NCI-H2196 treated with DMSO at 0.1 percent for 48 hours (cell line): ENCODE data around the gene NOC4L.
"Not testable (repeated sequence)": the region's sequence is repeated elsewhere in the genome, so short reads cannot be mapped to it uniquely, and the experiment has no call there.

Source experiments
- DNase-seq: peaks from one replicate; lab custom pipeline; 2025; ENCODE audit not compliant: unreplicated experiment; lab: John Stamatoyannopoulos, UW

The NOC4L gene

DNA sequence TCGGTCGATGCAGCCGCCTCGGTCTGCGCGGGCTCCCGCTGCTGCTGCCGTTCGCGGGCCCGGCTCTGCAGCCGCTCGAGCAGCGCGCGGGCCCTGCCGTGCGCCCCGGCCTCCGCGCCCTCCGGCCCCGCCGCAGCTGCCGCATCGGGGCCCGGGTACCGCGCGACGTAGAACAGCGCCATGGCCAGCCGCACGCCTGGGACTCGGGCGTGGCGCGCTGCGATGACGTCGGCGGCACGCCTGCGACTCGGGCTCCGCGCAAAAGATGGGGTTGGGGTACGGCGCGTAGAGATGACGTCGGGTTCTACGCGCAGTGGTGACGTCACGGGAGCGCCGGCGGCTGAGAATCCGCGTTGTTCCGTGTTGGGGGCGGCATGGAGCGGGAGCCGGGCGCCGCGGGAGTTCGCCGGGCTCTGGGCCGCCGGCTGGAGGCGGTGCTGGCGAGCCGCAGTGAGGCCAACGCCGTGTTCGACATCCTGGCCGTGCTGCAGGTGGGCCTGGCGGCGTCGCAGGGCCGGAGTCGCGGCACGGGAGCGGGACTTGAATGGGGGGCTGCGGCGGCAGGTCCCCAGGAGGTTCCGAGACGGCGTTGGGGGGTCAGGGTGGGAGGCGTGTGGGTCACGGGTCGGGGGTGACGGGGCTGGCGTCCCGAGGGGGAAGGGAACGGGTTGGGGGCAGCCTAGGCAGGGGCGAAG, at the start of gene NOC4L, which contains the start of gene DDX51:
TSS of gene NOC4L (plus strand) at position 343 of the 695 bp plus-strand sequence. CDS start at position 375, 32 bp downstream.
TSS of gene DDX51 (minus strand) at position 205 of the 695 bp plus-strand sequence. CDS start at position 182, 23 bp downstream.
- DNase-seq: peak; percentile 72

DNA sequence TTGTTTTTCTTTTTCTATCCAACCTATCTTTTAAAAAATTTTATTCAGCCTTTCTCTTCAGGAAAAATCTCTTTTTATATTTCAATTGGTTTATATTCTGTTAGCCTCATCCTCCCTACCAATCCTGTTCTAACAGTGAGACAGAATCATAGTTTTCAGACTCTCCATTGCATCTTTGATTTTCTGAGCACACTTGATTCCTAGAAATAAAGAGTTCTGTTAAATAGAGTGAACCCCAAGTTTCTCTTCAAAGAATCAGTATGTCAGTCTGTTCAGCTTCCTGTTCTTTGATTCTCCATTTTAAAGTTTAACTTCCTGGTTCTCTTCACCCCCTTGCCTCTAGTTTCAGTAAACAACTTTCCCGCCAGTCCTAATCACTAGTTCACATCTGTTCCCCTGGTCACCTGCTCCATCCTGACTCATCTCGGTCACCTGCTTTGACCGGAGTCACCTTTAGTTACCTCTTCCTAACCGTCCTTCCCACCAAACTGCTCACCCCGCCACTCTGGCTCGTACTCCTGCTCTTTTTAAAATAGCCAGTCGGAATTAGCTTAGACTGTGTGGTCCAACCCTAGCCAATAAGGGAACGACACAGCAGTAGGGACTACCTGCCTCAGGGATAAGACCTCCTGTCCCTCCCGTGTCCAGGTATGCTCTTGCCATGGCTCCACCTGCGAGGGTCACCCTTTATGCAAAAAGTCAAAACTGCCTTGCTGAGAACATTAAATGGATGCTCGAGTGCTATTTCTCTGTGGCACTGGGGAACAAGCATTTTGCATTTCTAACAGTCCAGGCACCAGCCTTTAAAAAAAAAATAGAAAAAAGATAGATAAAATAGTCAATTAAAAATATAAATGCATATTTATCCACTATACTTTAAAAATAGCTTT, 48.5 kb upstream of the NOC4L start:
- DNase-seq: no peak

DNA sequence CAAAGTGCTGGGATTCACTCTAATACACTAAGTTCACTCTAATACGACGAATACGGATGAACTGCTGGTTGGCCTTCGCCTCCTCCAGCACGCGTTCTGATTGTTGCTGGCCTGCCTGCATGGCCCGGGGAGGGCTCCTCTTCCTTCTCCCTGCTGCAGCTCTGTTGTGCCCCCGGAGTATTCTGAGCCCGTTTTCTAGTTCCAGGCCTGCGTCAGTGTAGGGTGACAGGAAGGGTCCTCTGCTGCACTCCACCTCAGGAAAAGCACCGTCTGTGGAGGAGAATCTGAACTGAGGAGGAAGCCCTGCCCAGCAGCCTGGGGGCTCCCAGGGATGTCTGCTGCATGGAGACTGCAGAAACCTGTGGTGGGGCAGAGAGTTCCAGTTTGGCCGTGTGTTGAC, 44.5 kb upstream of the NOC4L start:
- DNase-seq: no peak

DNA sequence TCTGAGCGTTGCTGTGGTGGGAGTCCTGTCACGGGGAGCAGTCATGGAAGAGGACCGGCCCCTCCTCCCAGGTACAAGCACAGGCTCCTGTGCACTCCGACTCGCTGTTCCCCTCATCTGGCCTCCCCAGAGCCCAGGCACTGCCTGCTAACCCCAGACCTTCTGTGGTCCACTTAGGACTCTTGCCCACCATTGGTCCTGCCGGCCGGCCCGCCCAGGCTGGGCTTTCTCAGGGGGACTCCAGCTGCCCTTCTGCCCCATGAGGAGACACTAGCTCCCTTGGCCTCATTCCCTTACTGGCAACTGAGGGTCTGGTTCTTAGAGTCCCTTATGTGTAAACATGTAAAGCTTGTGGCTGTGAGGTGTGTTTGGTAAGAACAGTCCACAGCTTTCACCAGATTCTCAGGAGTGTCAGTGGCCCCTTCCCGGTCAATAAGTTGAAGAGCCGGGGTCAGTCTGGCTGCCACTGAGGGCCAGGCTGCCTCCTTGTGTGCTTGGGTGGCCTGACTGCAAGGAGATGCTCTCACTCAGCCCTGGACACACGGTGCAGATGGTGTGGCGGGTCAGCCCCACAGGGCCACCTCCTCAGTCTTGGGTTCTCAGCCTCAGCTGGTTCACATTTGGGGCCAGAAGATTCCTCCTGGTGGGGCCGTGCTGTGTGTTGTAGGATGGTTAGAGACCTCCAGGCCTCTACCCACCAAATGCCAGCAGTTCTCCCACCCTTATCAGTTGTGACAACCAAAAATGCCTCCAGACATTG, 43.8 kb upstream of the NOC4L start:
- no peak for DNase-seq

DNA sequence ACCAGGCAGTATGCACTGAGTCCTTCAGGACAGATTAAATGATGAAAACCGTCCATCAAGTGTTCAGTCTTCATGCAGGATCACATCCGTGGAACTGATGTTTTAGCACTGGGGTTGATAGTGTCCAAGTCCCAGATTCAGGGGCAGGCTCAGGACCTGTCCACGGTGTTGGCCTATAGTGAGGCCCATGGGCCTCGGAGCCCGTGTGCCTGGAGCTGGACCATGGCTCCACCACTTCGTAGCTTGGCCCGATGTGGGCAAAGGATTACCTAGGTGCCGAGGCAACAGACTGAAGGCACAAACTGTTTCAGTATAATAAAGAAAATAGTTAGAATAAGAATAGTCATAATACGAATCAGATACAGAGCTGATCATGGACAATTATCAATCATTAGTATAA, 42.0 kb upstream of the NOC4L start:
- no peak for DNase-seq

DNA sequence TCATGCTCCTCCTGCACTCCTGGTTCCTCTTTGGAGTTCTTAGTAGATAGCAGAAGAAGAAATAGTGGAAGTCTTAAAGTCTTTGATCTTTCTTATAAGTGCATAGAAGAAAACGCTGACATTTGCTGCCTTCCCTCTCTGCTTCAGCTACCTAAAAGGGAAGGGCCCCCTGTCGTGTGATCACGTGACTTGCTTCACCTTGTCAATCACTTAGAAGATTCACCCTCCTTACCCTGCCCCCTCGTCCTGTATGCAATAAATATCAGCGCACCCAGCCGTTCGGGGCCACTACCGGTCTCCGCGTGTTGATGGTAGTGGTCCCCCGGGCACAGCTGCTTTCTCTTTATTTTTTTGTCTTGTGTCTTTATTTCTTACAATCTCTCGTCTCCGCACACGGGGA, 41.2 kb upstream of the NOC4L start:
- DNase-seq: not testable (repeated sequence)

DNA sequence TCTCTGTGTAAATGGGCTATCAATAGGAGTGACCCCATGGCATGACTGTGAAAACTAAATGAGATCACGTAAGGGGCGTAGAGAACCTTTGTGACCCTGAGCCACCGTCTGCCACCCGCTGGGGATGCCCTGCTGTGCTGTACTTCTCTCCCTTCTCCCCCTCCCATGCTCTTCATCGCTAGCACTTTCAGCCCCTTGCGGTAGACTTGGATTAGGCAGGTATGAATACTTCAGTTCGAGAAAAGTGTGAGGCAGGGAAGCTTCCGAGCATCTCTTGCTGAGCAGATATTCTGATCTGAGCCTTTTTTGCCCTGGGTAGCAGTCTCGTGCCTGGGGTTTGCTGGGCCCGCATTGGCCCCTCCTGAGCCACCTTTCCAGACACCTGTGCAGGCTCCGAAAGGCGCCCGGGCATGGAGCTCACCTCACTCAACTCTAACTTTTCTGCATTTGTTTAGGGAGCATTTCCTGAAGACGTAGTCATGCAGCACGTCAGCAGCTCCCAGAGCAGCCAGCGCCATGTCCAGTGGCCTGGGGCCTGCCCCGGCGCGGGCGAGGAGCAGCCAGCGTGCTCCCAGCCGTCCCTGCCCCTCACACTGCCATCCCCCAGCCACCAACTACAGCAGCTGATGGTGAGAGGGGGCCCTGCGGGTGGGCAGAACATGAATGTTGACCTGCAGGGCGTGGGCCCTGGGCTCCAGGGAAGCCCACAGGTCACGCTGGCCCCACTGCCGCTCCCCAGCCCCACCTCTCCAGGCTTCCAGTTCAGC, 40.5 kb upstream of the NOC4L start:
- no peak for DNase-seq

DNA sequence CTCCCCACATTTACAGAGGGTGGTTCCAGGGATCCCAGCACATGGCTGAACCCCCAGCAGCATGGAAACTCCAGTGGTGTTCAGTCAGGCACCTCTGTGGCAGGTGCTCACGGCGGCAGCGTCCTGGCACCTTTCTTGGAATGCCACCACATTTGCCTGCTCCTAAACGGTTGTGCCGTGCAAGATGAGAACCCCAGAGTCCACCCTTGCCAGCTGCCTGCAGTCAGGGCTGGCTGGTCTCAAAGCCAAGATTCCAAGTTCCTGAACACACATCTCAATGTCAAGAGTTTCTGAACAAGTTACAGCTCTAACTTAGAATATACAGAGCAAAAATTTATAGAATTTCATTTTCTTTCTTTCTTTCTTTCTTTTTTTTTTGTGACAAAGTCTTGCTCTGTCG, 38.8 kb upstream of the NOC4L start:
- no peak for DNase-seq

DNA sequence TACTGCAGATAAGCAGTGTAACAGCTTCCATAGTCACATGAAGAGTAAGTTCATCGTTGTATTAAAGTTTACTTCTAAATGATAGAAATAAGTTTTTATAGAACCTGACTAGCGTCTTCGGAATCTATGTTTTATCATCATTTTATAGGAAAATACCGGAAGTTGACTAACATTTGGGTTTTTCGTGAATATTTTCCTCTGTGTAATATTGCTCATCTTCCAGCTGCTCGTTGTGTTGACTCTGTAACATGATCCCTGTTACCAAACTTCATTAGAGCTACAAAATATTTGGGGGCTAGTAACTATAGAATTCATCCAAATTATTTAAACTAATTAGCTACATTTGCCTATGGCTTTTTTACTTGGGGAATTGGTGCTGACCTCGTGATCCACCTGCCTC, 37.3 kb upstream of the NOC4L start:
- no peak for DNase-seq

DNA sequence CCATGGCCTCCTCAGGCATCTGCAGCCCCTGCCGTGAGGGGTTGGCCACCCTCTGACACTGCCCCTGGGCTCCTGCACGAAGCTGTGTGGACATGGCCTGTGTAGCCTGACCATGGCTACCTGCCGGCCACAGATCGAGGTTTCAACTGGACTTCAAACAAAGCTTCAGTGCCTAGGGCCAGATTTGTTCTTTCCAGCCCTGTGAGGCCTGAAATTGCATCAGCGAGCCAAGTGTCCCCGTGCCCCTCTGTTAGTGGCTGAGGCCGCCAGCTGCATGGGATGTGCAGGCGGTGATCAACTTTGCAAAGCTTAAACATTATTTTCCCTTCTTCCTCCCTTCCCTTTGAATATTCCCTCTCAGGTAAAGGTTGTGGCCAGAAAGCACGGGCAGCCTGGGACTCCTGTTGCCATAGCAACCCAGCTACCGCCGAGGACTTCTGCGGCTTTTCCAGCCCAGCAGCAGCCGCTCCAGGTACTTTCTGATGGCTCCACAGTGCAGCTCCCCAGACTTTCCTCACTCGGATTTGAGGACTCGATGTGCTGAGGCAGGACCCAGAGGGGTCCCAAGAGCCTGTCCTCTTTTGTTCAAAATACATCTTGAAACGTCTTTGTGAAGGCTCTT, 35.9 kb upstream of the NOC4L start:
- peak; percentile 4 for DNase-seq

DNA sequence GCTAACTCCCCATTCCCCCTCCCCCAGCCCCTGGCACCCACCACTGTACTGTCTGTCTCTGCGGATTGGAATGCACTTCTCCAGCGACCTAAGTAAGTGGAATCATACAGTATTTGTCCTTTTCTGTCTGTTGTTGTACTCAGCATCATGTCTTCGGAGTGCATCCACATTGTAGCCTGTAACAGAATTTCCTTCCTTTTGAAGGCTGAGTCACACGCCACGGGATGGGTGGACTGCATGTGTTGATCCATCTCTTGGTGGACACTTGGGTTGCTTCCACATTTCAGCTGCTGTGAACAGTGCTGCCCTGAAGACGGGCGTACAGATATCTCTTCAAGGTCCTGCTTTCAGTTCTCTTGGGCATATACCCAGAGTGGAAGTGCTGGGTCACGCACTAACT, 34.5 kb upstream of the NOC4L start:
- no peak for DNase-seq

DNA sequence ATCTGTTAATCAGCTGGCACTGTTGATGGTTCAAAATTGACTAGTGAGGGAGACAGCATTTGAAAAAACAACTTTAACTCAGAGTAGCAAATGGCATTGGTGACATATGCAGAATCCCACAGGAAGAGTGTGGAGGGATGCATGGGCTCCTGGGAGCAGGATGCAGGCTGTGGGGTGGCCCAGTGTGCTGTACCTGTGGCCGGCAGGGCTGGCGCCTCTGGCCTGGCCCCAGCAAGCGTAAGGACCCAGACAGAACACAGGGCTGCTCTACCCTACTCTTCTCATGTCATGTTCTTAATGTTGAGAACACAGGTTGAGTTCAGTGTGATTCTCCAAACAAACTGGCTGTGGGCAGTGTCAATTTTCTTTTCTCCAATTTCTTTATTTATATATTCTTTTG, 33.6 kb upstream of the NOC4L start:
- DNase-seq: no peak

DNA sequence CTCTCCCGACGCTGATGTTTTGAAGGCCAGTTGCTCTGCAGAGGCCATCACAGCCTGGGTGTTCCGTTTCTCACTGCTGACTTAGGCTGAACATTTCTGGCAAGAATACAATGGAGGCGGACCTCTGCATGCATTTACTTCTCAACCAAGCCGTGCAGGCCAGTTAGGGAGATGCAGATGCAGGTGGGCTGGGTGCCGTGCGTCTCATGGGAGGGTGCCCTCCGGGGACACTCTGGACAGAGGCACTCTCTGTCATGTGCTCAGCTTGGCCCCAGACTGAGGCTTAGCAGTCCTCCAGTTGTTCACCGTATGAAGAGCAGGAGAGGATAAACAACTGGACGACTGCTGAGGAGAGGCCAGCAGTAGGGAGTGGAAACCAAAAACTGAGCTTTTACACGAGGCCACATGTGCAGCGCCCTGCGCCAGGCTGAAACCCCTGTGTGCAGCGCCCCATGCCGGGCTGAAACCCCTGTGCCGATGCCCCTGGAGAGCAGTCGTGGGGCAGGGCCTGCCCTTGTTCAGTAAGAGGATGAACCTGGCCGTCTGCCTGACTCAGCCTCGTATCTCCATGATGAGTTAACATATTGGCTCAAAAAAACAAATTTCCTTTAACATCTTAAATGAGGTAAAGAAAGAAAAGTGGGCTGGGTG, 32.5 kb upstream of the NOC4L start:
- no peak for DNase-seq

DNA sequence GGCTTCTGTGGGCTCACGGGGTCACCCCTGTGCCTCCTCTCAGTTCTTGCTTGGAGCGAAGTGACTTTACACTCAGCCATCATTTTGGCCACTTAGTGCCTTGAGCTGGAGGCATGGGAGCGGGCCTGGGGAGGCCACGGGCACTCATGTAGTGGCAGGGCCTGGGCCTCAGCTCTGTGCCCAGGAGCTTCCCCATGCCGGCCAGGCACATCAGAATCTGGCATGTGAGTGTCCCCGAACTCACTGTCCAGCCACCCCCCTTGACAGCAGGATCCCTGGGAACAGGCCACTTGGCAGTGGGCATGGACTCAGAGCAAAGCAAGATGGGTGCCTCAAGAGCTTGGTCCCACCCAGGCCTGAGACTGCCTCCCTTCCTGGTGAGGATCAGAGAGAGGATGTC, 29.6 kb upstream of the NOC4L start:
- DNase-seq: no peak

DNA sequence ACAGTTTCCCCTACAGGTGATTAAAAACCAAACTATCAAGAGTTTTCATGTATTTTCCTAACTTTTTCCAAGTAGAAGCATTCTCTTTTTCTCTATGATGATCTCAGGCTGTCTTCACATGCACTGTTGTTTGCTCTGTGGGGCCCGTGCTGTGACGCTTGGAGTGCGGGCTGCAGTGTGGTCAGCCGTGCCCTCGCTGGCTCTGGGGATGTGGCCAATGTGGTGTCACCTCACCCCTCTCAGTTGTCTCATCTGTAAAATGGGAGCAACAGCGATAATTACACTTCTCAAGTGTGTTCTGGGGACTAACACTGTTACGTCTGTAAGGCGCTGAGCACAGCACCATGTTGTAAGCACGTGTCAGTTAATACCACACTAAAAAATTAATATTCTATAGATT, 28.8 kb upstream of the NOC4L start:
- DNase-seq: no peak

DNA sequence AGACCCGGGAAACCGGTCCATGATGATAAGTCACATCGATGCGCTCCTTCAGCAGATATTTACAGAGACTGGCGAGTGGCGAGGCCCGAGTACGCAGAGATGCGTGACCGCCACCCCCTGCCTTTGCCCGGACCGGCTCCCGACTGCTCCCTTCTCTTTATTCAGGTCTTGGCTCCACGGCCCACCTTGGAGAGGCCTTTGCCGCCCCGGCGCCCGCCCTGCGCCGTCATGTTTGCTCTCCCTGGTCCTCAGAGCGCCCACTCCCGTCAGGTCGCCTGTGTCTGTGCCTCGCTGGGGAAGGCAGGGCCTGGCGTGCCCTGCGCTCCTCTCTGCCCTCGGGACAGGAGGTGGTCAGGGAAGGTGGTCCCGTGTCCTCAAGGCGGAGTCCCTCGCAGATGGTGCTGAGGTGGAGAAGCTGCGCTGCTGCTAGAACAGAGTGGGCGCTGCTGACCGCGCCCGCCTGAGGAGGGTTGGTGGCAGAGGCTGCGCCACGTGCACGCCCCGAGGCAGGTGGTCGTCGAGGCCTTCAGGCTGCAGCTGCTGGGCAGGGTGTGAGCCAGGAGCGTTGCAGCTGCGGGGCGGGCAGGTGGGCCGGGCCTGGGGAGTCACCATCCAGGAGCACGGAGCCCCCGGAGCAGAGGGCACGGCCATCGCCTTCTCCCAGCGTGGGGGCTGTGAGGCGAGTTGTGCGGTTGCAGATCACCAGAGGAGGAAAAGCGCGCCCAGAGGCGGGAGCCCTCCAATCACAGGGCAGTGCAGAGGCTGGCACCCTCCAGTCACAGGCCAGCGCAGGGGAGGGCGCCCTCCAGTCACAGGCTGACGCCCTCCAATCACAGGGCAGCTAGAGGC, 27.3 kb upstream of the NOC4L start:
- DNase-seq: no peak

DNA sequence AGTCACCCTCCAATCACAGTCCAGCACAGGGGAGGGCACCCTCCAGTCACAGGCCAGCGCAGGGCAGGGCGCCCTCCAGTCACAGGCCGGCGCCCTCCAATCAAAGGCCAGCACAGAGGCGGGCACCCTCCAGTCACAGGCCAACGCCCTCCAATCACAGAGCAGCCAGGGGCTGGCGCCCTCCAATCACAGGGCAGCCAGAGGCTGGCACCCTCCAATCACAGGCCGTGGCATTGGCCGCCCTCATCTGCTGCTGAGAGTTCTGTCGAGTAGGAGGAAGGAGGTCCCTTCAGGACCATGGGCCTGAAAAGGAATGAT, 26.7 kb upstream of the NOC4L start:
- no peak for DNase-seq

DNA sequence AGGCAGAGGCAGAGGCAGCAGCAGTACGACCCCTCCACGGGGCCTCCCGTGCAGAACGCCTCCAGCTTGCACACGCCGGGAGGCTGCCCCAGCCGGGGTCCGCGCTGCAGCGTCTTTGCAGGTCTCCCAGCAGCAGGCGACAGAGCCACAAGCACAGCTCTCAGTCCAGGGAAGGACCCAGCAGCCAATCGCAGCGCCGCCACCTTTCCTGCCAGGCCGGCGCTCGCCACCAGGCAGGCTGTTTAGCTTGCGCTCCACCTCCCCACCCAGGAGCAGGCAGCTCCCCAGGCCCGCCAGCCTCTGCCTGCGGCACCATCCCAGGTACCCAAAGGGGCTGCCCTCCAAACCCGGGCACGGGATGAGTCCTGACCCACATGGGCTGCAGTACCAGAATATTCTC, 25.4 kb upstream of the NOC4L start:
- DNase-seq: no peak

DNA sequence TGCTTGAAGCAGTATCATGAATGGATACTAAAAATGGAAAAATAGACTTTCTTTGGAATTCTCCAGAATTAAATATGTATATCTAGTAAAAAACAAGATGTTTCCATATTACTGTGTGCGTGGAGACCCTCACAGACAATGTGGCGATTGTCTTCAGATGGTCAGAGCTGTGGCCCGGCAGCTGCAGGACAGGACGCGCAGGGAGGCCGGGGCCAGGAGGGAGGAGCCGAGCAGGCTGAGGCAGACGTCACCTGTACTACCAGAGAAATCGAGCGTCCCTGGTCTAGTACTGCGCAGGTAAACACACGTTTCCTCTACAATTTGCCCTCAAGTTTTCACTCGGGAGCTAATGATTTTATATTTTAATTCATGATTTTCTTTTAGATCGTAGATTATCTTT, 23.0 kb upstream of the NOC4L start:
- DNase-seq: no peak
